GM19023 (cell line): Measurements from ENCODE around the gene PPP1R12A.
"Not testable (repeated sequence)": the region's sequence is repeated elsewhere in the genome, so short reads cannot be mapped to it uniquely, and the experiment has no call there.

Source experiments
- ATAC-seq: cut with Tn5 transposase; IDR thresholded peaks from one replicate; pipeline ENCODE4 v1.9.1; 2021; ENCODE audit warnings: mild to moderate bottlenecking, moderate library complexity; ENCODE audit not compliant: unreplicated experiment

The PPP1R12A gene

DNA sequence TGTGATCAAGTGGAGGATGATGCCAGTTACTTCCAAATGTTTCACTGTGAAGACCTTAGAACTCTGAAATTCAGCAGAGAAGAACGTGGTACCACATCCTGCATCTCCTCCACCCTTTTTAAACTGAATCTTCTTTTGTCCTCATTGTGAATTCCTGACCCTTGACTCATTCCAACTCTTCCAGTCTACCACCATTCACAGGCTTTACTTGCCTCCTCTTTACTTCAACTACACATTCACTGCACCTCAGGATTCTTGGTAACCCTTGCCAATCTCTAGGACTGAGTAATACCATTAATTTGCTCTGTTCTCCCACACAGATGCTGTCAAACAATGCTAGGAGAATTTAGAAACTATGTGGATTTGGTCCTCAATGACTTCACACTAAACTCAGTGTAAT, 37.3 kb downstream of the PPP1R12A start:
- no peak for ATAC-seq

- no peak for ATAC-seq
These were observed 39.1 kb downstream of the PPP1R12A start for GRCh38 chr12:79895804-79896203.

DNA sequence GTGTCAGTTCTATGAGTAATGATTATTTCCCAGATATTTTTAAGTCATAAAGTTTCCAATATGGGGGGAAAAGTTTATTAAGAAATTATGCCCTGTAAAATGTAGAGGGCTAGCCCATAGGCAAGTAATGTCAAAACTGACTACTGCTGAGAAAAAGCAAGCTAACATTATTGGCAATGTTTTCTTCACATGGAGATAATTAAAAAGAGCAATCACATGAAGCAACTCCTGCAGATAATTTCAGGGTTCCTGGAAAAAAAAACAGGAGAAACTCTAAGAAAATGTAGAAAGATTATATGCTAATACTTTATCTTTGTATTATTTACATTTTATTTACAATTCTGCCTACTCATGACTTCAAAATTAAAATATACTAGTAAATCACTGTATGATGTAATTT, 39.8 kb downstream of the PPP1R12A start:
- ATAC-seq, result no peak

GRCh38 chr12:79891506-79892162, 43.3 kb downstream of the PPP1R12A start:
- no peak for ATAC-seq

GRCh38 chr12:79887890-79888289, 47.0 kb downstream of the PPP1R12A start:
- ATAC-seq, result no peak

DNA sequence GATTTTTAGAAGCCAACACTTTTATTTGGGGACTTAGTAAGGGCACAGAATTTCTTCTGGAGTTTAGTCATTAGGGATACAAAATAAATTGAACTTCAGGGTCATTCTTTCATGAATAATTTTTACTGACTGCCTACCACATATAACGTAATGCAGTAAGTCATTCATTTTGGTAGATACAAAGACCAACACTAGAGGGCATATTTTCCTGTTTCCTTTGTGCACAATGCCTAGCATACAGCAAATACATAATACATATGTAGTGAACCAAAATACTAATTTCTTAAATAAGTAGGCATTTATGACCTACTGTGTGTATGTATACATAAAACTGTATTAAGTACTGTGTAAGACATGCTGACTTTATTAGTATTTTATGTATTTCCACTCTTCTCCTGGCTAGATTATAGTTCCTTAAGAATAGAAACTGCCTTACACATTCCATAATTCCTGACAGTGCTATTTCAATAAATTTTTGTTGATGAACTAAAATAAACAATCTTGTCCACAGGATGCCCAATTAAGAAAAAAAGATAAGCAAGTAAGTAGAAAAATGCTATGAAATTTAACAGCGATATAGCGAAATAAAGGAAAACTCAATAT, 47.9 kb downstream of the PPP1R12A start:
- no peak for ATAC-seq

- ATAC-seq, result no peak
These were observed 48.9 kb downstream of the PPP1R12A start for GRCh38 chr12:79885911-79886490.

- no peak for ATAC-seq
These were observed 50.4 kb downstream of the PPP1R12A start for GRCh38 chr12:79884401-79885006.

GRCh38 chr12:79883216-79883615, 51.7 kb downstream of the PPP1R12A start:
- no peak for ATAC-seq

GRCh38 chr12:79881351-79881750, 53.5 kb downstream of the PPP1R12A start:
- no peak for ATAC-seq

- ATAC-seq, result not testable (repeated sequence)
These were observed 56.4 kb downstream of the PPP1R12A start for GRCh38 chr12:79878506-79878905.

- no peak for ATAC-seq
These were observed 57.7 kb downstream of the PPP1R12A start for GRCh38 chr12:79877246-79877645.

DNA sequence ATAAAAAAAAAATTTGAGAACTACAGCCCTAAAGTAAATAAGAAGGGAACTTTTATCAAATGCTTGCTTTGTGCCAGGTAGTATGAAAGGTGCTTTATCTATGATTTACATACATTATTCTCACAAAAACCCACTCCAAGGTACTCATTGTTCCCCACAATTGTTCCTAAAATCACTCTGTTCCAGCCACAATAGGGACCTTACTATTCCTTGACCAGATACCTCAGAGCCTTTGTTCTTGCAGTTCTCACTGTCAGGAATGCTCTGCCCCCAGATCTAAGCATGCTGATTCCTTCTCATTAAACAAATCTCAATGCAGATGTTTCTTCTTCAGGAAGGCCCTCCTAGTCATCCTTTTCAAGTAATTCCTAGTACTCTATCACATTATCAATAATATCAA, 60.2 kb downstream of the PPP1R12A start:
- no peak for ATAC-seq

- ATAC-seq, result peak; percentile 78
These were observed 61.7 kb downstream of the PPP1R12A start for GRCh38 chr12:79873201-79873600.

DNA sequence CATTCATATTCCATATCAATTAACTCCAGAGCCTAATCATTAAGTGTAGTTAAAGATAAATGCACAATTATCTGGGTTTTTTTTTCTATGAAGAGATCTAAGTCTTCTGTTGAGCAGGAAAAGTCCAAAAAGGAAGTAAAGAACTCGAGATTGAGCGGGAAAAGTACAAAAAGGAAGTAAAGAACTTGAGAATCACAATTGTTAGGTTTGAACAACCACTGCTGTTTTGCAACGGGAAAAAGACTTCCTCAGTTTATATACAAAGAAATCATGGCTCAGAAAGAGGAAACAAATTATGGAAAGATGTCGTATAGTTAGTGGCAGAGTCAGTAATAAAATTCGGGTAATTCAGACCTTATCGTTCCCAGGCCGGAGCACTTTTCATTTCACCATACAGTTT, 63.3 kb downstream of the PPP1R12A start:
- no peak for ATAC-seq

DNA sequence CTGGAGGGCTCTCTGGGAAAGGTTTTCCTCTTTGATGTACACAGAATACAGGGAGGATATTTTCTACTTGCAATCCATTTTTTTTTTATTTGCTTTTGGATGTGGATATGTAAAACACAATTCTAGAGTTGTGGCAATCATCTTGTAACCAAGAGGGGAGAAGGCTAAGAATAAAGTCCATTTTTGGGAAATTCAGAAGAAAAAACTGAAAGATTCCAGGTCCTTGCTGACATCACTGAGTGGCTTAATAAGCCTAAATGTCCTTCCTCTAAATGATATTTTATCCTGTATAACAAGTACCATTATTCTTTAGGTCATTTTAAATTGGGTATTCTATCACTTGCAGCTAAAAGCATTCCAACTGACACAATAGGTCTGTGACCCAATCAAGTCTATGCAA, 64.0 kb downstream of the PPP1R12A start:
- no peak for ATAC-seq

GRCh38 chr12:79859646-79860045, 75.3 kb downstream of the PPP1R12A start:
- no peak for ATAC-seq

GRCh38 chr12:79858518-79858917, 76.4 kb downstream of the PPP1R12A start:
- no peak for ATAC-seq

GRCh38 chr12:79857675-79858074, 77.2 kb downstream of the PPP1R12A start:
- no peak for ATAC-seq

GRCh38 chr12:79850610-79851299, 84.1 kb downstream of the PPP1R12A start:
- no peak for ATAC-seq

- ATAC-seq, result no peak
These were observed 86.6 kb downstream of the PPP1R12A start for GRCh38 chr12:79848339-79848738.
